ENCODE results near the gene PXMP2.

Gene PXMP2

GRCh38 chr12:132740313-132740646 lies 52.9 kb downstream of the PXMP2 start:
- Histone ChIP-seq H3K9me2 (replicated peaks; ENCODE audit: insufficient read depth, low read length) (no peaks in the 10 kb centered on the region), H3K9ac (ENCODE audit: low read length) (no peak overlapping the region), H3K27me3 (ENCODE audit: low read length) (no peaks in the 10 kb centered on the region), H3K27ac (ENCODE audit: low read depth, low read length) (no peak overlapping the region), H3K4me2 (ENCODE audit: low read depth, low read length, poor library complexity, severe bottlenecking) (no peak overlapping the region), H3F3A (ENCODE audit: insufficient read depth) (no peaks in the 10 kb centered on the region), H3K36me3 (ENCODE audit: low read length) (peaks cover 40% of the 10 kb centered on the region), H2AFZ (ENCODE audit: low read depth, low read length, severe bottlenecking) (no peak overlapping the region), H3K79me2 (ENCODE audit: insufficient read depth, low read length) (peaks cover 33% of the 10 kb centered on the region), H4K20me1 (ENCODE audit: low read depth, low read length) (peaks cover 9% of the 10 kb centered on the region; the same call in 1 of the 2 replicates), H3K4me3 (ENCODE audit: insufficient read depth, low read length, poor library complexity, severe bottlenecking) (no peak overlapping the region), H3K9me3 (ENCODE audit: insufficient read depth, low read length) (no peaks in the 10 kb centered on the region)
- no peak for TF ChIP-seq CTCF (IDR thresholded peaks at IDR 0.05; ENCODE audit: insufficient read depth, low read length, poor library complexity, severe bottlenecking)
- no peak for TF ChIP-seq EZH2phosphoT487 (conservative IDR thresholded peaks at IDR 0.05; ENCODE audit: low read length)

DNA sequence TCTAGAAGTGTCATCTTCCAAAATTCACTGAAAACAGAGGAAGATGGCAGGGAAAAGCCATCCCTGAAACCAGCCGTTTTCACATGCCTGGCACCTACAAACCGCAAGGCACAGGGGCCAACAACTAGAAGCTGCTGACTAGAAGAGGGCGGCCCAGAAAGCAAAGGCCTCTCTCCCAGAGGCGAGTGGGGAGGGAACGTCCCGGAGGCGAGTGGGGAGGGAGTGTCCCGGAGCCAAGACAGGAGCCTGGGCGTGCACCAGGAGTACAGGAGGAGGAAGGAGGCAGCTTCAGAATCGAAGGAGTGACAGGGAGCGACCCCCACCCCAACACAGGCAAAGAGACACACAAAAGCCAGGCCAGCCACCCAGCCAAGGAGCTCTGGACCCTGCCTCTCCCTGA lies 53.3 kb downstream of the PXMP2 start:
- no peak overlapping the region for H3K4me3 ChIP-seq (ENCODE audit: insufficient read depth, low read length, poor library complexity, severe bottlenecking)
- H3K27me3 ChIP-seq (ENCODE audit: low read length), result no peaks in the 10 kb centered on the region
- H4K20me1 ChIP-seq (ENCODE audit: low read depth, low read length), result peaks cover 9% of the 10 kb centered on the region; the same call in 1 of the 2 replicates
- peaks cover 36% of the 10 kb centered on the region for H3K79me2 ChIP-seq (ENCODE audit: insufficient read depth, low read length)
- H3K9me2 ChIP-seq (replicated peaks; ENCODE audit: insufficient read depth, low read length), result no peaks in the 10 kb centered on the region
- no peak overlapping the region for H3K9ac ChIP-seq (ENCODE audit: low read length)
- H3K27ac ChIP-seq (ENCODE audit: low read depth, low read length), result no peak overlapping the region
- no peak overlapping the region for H2AFZ ChIP-seq (ENCODE audit: low read depth, low read length, severe bottlenecking)
- peaks cover 43% of the 10 kb centered on the region for H3K36me3 ChIP-seq (ENCODE audit: low read length)
- H3F3A ChIP-seq (ENCODE audit: insufficient read depth), result no peaks in the 10 kb centered on the region
- H3K4me2 ChIP-seq (ENCODE audit: low read depth, low read length, poor library complexity, severe bottlenecking), result no peak overlapping the region
- H3K9me3 ChIP-seq (ENCODE audit: insufficient read depth, low read length), result no peaks in the 10 kb centered on the region
- no peak for TF ChIP-seq CTCF (IDR thresholded peaks at IDR 0.05; ENCODE audit: insufficient read depth, low read length, poor library complexity, severe bottlenecking)
- TF ChIP-seq EZH2phosphoT487 (conservative IDR thresholded peaks at IDR 0.05; ENCODE audit: low read length), result no peak

GRCh38 chr12:132741620-132742019 lies 54.2 kb downstream of the PXMP2 start:
- peaks cover 9% of the 10 kb centered on the region; the same call in 1 of the 2 replicates for H4K20me1 ChIP-seq (ENCODE audit: low read depth, low read length)

More at GRCh38 chr12:132741620-132742019, 54.2 kb downstream of the PXMP2 start:
- TF ChIP-seq EZH2phosphoT487 (conservative IDR thresholded peaks at IDR 0.05; ENCODE audit: low read length) (no peak), CTCF (IDR thresholded peaks at IDR 0.05; ENCODE audit: insufficient read depth, low read length, poor library complexity, severe bottlenecking) (no peak)
- no peak overlapping the region for H3K9ac ChIP-seq (ENCODE audit: low read length)
- H2AFZ ChIP-seq (ENCODE audit: low read depth, low read length, severe bottlenecking), result no peak overlapping the region
- no peaks in the 10 kb centered on the region for H3K9me2 ChIP-seq (replicated peaks; ENCODE audit: insufficient read depth, low read length)
- no peak overlapping the region for H3K27ac ChIP-seq (ENCODE audit: low read depth, low read length)
- no peak overlapping the region for H3K4me3 ChIP-seq (ENCODE audit: insufficient read depth, low read length, poor library complexity, severe bottlenecking)
- H3F3A ChIP-seq (ENCODE audit: insufficient read depth), result 0 out of 2 replicates have a peak, but pooled peaks cover 2% of the 10 kb centered on the region
- H3K9me3 ChIP-seq (ENCODE audit: insufficient read depth, low read length), result no peaks in the 10 kb centered on the region
- H3K4me2 ChIP-seq (ENCODE audit: low read depth, low read length, poor library complexity, severe bottlenecking), result no peak overlapping the region
- H3K27me3 ChIP-seq (ENCODE audit: low read length), result no peaks in the 10 kb centered on the region
- peaks cover 46% of the 10 kb centered on the region for H3K79me2 ChIP-seq (ENCODE audit: insufficient read depth, low read length)
- peaks cover 45% of the 10 kb centered on the region for H3K36me3 ChIP-seq (ENCODE audit: low read length)

Data from SU-DHL-6 (cell line).